ENCODE results near the gene SLC41A1. TPM values are rescaled to one million over a fixed set of nuclear protein-coding genes. Genes with fewer than 3 reads are reported as not detected.

Gene SLC41A1
- total RNA-seq, 1 experiment from 2014 or later = 5.1 TPM

- peak within 1 kb of the TSS; percentile 45; the same call in 1 of the 2 replicates for H3K9ac ChIP-seq (ENCODE audit: low read length)
- H2AFZ ChIP-seq (ENCODE audit: low read length) = peak within 1 kb of the TSS; percentile 68; the same call in 1 of the 2 replicates
- H4K20me1 ChIP-seq (ENCODE audit: insufficient read depth, low read depth, low read length) = no peaks in the 10 kb centered on the region
- H3K27ac ChIP-seq (ENCODE audit: low read length) = no peak within 1 kb of the TSS
- H3K9me2 ChIP-seq (replicated peaks; ENCODE audit: insufficient read depth, low read length) = no peaks in the 10 kb centered on the region
- H3K27me3 ChIP-seq (ENCODE audit: low read length) = no peaks in the 10 kb centered on the region
- no peaks in the 10 kb centered on the region for H3K79me2 ChIP-seq (ENCODE audit: low read length)
- no peaks in the 10 kb centered on the region for H3K9me3 ChIP-seq (ENCODE audit: low read length)
- peaks cover 12% of the 10 kb centered on the region for H3K4me1 ChIP-seq (ENCODE audit: low read length)
- peak; percentile 94 for DNase-seq
- H3K4me2 ChIP-seq (ENCODE audit: low read depth, low read length, poor library complexity, severe bottlenecking) = peak within 1 kb of the TSS; percentile 55
- H3K4me3 ChIP-seq (ENCODE audit: low read length) = peak within 1 kb of the TSS; percentile 39; the same call in 1 of the 2 replicates
- no peaks in the 10 kb centered on the region; the same call in 1 of the 2 replicates for H3K36me3 ChIP-seq (ENCODE audit: insufficient read depth, low read length)
Measured at GRCh38 chr1:205849619-205850355, 36.8 kb upstream of the SLC41A1 start, which contains the start of gene PM20D1. TSS of gene PM20D1 (minus strand) at chr1:205850132. CDS start at chr1:205850072, 60 bp downstream.

GRCh38 chr1:205843036-205843859 is 30.2 kb upstream of the SLC41A1 start:
- H3K27me3 ChIP-seq (ENCODE audit: low read length) = no peaks in the 10 kb centered on the region

GRCh38 chr1:205842229-205842628 is 29.2 kb upstream of the SLC41A1 start:
- H3K36me3 ChIP-seq (ENCODE audit: insufficient read depth, low read length) = no peaks in the 10 kb centered on the region
- H3K9me2 ChIP-seq (replicated peaks; ENCODE audit: insufficient read depth, low read length) = no peaks in the 10 kb centered on the region
- H3K4me2 ChIP-seq (ENCODE audit: low read depth, low read length, poor library complexity, severe bottlenecking) = no peak overlapping the region
- no peaks in the 10 kb centered on the region for H3K79me2 ChIP-seq (ENCODE audit: low read length)
- H3K4me3 ChIP-seq (ENCODE audit: low read length) = no peak overlapping the region
- H3K9ac ChIP-seq (ENCODE audit: low read length) = no peak overlapping the region
- H3K4me1 ChIP-seq (ENCODE audit: low read length) = no peaks in the 10 kb centered on the region
- no peaks in the 10 kb centered on the region for H4K20me1 ChIP-seq (ENCODE audit: insufficient read depth, low read depth, low read length)
- DNase-seq = no peak
- H2AFZ ChIP-seq (ENCODE audit: low read length) = no peak overlapping the region
- no peaks in the 10 kb centered on the region for H3K9me3 ChIP-seq (ENCODE audit: low read length)
- H3K27me3 ChIP-seq (ENCODE audit: low read length) = no peaks in the 10 kb centered on the region
- H3K27ac ChIP-seq (ENCODE audit: low read length) = no peak overlapping the region

More at GRCh38 chr1:205843036-205843859, 30.2 kb upstream of the SLC41A1 start:
- H3K36me3 ChIP-seq (ENCODE audit: insufficient read depth, low read length) = no peaks in the 10 kb centered on the region
- H2AFZ ChIP-seq (ENCODE audit: low read length) = no peak overlapping the region
- H3K79me2 ChIP-seq (ENCODE audit: low read length) = no peaks in the 10 kb centered on the region
- H3K4me3 ChIP-seq (ENCODE audit: low read length) = no peak overlapping the region
- no peaks in the 10 kb centered on the region for H3K9me2 ChIP-seq (replicated peaks; ENCODE audit: insufficient read depth, low read length)
- H3K9ac ChIP-seq (ENCODE audit: low read length) = no peak overlapping the region
- H3K9me3 ChIP-seq (ENCODE audit: low read length) = no peaks in the 10 kb centered on the region
- DNase-seq = no peak
- no peaks in the 10 kb centered on the region for H4K20me1 ChIP-seq (ENCODE audit: insufficient read depth, low read depth, low read length)
- no peak overlapping the region for H3K4me2 ChIP-seq (ENCODE audit: low read depth, low read length, poor library complexity, severe bottlenecking)
- no peaks in the 10 kb centered on the region for H3K4me1 ChIP-seq (ENCODE audit: low read length)
- H3K27ac ChIP-seq (ENCODE audit: low read length) = no peak overlapping the region

DNA sequence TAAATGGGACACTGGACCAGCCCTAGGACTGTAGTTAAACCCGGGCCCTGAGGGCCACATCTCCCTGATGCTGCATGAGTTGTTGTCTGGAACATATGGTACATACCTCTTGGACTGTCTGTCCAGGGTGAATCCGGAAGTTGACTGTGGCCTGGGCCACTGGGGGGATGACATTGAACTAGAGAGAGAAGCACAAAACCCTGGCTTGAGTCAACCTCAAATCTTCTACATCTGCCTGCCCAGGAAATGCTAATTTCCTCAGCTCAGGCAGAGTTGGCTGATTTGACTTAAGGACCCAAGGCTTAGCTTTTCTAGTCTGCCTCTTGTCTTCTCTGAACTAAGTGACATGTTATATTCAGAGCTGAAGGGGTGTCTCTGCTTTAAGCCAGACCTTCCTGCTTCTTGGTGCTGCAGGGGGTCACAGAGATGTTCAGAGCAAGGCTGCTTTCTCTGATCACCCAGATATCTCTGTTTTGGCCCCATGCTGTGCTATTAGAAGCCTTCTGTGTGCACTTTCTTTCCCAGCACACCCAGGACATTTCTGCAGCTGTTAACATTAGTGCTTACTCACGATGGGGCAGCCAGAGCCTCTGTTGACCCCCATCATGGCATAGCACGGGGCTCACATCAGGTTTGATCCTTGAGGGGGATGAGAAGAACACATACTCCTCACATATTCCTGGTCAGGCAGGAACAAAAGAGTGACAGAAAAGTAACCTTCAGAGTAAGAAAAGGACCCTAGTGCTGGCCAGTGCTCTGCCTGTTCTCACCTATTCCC is 27.3 kb upstream of the SLC41A1 start:
- peak; percentile 39 for DNase-seq
- H3K9me2 ChIP-seq (replicated peaks; ENCODE audit: insufficient read depth, low read length) = no peaks in the 10 kb centered on the region
- H3K9ac ChIP-seq (ENCODE audit: low read length) = no peak overlapping the region
- H3K27ac ChIP-seq (ENCODE audit: low read length) = no peak overlapping the region
- H3K4me1 ChIP-seq (ENCODE audit: low read length) = no peaks in the 10 kb centered on the region
- no peak overlapping the region for H3K4me2 ChIP-seq (ENCODE audit: low read depth, low read length, poor library complexity, severe bottlenecking)
- no peaks in the 10 kb centered on the region for H4K20me1 ChIP-seq (ENCODE audit: insufficient read depth, low read depth, low read length)
- H2AFZ ChIP-seq (ENCODE audit: low read length) = no peak overlapping the region
- no peak overlapping the region for H3K4me3 ChIP-seq (ENCODE audit: low read length)
- no peaks in the 10 kb centered on the region for H3K79me2 ChIP-seq (ENCODE audit: low read length)
- H3K9me3 ChIP-seq (ENCODE audit: low read length) = no peaks in the 10 kb centered on the region
- no peaks in the 10 kb centered on the region for H3K36me3 ChIP-seq (ENCODE audit: insufficient read depth, low read length)
- H3K27me3 ChIP-seq (ENCODE audit: low read length) = no peaks in the 10 kb centered on the region

- no peaks in the 10 kb centered on the region for H3K36me3 ChIP-seq (ENCODE audit: insufficient read depth, low read length)
- H3K79me2 ChIP-seq (ENCODE audit: low read length) = no peaks in the 10 kb centered on the region
- H3K4me2 ChIP-seq (ENCODE audit: low read depth, low read length, poor library complexity, severe bottlenecking) = no peak overlapping the region
- H3K27me3 ChIP-seq (ENCODE audit: low read length) = no peaks in the 10 kb centered on the region
- H3K9ac ChIP-seq (ENCODE audit: low read length) = no peak overlapping the region
- H3K27ac ChIP-seq (ENCODE audit: low read length) = no peak overlapping the region
- H3K9me3 ChIP-seq (ENCODE audit: low read length) = no peaks in the 10 kb centered on the region
- no peaks in the 10 kb centered on the region for H4K20me1 ChIP-seq (ENCODE audit: insufficient read depth, low read depth, low read length)
- no peak overlapping the region for H2AFZ ChIP-seq (ENCODE audit: low read length)
- no peaks in the 10 kb centered on the region for H3K4me1 ChIP-seq (ENCODE audit: low read length)
- H3K4me3 ChIP-seq (ENCODE audit: low read length) = no peak overlapping the region
- no peaks in the 10 kb centered on the region for H3K9me2 ChIP-seq (replicated peaks; ENCODE audit: insufficient read depth, low read length)
- no peak for DNase-seq
Measured at GRCh38 chr1:205837382-205837970, 24.5 kb upstream of the SLC41A1 start.

DNA sequence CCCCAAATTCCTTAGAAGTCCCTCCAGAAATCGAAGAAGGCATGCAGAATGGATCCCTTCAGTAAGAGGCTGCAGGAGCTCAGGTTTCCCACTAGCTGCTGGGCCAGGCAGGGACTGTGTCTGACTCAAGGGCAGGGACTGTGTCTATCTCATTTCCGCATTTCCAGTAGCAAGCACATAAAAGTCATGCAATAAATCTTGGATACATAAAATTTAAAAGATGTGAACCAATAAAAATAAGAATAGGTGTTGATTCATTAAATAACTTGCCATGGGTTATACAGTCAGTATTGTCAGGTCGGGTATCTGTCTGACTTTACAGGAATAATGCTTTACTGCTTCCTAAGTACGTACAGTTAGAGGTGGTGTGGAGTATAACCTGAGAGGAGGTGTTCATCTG is 21.8 kb upstream of the SLC41A1 start:
- Histone ChIP-seq H3K36me3 (ENCODE audit: insufficient read depth, low read length) (no peaks in the 10 kb centered on the region), H3K27me3 (ENCODE audit: low read length) (no peaks in the 10 kb centered on the region), H3K4me2 (ENCODE audit: low read depth, low read length, poor library complexity, severe bottlenecking) (no peak overlapping the region), H3K79me2 (ENCODE audit: low read length) (no peaks in the 10 kb centered on the region), H2AFZ (ENCODE audit: low read length) (no peak overlapping the region), H3K9me2 (replicated peaks; ENCODE audit: insufficient read depth, low read length) (no peaks in the 10 kb centered on the region), H3K27ac (ENCODE audit: low read length) (no peak overlapping the region), H4K20me1 (ENCODE audit: insufficient read depth, low read depth, low read length) (no peaks in the 10 kb centered on the region), H3K4me3 (ENCODE audit: low read length) (no peak overlapping the region), H3K4me1 (ENCODE audit: low read length) (no peaks in the 10 kb centered on the region), H3K9me3 (ENCODE audit: low read length) (no peaks in the 10 kb centered on the region), H3K9ac (ENCODE audit: low read length) (no peak overlapping the region)
- DNase-seq = no peak

GRCh38 chr1:205832326-205832751 is 19.3 kb upstream of the SLC41A1 start:
- no peak overlapping the region for H2AFZ ChIP-seq (ENCODE audit: low read length)
- no peaks in the 10 kb centered on the region for H3K36me3 ChIP-seq (ENCODE audit: insufficient read depth, low read length)
- H3K27ac ChIP-seq (ENCODE audit: low read length) = no peak overlapping the region
- no peak overlapping the region for H3K9ac ChIP-seq (ENCODE audit: low read length)
- no peak overlapping the region for H3K4me3 ChIP-seq (ENCODE audit: low read length)
- no peaks in the 10 kb centered on the region for H4K20me1 ChIP-seq (ENCODE audit: insufficient read depth, low read depth, low read length)
- H3K4me2 ChIP-seq (ENCODE audit: low read depth, low read length, poor library complexity, severe bottlenecking) = no peak overlapping the region
- no peaks in the 10 kb centered on the region for H3K27me3 ChIP-seq (ENCODE audit: low read length)
- H3K9me3 ChIP-seq (ENCODE audit: low read length) = no peaks in the 10 kb centered on the region
- no peaks in the 10 kb centered on the region for H3K9me2 ChIP-seq (replicated peaks; ENCODE audit: insufficient read depth, low read length)
- no peaks in the 10 kb centered on the region for H3K79me2 ChIP-seq (ENCODE audit: low read length)
- no peaks in the 10 kb centered on the region for H3K4me1 ChIP-seq (ENCODE audit: low read length)
- no peak for DNase-seq
